ENCODE measurements around the gene RFLNA. TPM values are rescaled to one million over a fixed set of nuclear protein-coding genes. Genes with fewer than 3 reads are reported as not detected.

The RFLNA gene
- total RNA-seq, 1 experiment from 2014 or later, result 1.1 TPM

DNA sequence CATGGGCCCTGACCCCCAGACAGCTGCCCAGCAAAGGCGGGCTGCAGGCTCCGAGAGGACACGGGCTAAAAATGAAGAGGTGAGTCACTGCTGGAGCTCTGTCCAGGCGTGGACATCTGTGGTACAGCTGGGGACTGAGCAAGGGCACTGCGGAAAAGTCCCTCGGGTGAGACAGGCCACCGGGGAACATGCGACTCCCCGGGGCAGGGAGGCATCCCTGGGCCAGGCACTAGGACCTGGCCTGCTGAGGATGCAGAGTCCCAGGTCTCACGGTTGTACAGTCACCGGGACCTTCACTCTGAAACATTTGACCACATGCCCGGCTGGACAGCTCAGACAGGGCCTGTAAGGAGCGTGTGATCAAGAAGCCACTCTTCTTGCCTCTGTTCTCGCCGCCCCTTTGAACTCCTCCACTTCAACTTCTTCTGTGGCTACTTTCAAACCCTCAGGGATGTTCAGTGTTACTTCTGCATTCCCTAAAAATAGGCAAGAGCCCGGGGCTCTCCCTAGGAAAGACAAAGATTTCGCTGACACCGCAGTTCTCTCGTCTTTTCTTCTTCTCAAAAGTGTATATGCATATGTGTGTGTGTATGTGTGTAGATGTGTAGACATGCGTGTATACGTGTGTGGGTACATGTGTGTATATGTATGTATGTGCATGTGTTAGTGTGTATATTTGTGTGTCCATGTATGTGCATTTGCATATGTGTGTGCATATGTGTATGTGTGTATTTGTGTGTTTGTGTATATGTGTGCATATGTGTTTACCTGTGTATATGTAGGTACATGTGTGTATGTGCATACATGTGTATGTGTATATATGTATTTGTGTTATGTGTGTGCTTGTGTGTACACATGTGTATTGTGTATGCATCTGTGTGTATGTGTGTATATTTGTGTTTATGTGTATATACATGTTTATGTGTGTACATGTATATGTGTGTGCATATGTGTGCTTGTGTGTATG lies 5.0 kb upstream of the RFLNA start:
- Histone ChIP-seq H3K36me3 (ENCODE audit: insufficient read depth, low read length, poor library complexity, severe bottlenecking) (no peaks in the 10 kb centered on the region), H3K4me1 (ENCODE audit: insufficient read depth, low read length, poor library complexity, severe bottlenecking) (no peaks in the 10 kb centered on the region), H3K27ac (ENCODE audit: low read depth, low read length, poor library complexity, severe bottlenecking) (no peak overlapping the region), H3K27me3 (replicated peaks; ENCODE audit: insufficient read depth, low read depth, low read length, poor library complexity) (peaks cover 6% of the 10 kb centered on the region), H3K4me3 (ENCODE audit: low read depth, low read length, poor library complexity, severe bottlenecking) (no peak overlapping the region), H3K9me3 (ENCODE audit: low read depth, low read length, poor library complexity, severe bottlenecking) (no peaks in the 10 kb centered on the region)
- ChIA-PET CTCF (no interaction called here), POLR2A (ENCODE audit: low non-redundant PET) (no interaction called here)
- BruUV-seq (replicated peaks), result no TSS peak
- TF ChIP-seq EZH2 (IDR thresholded peaks at IDR 0.05; ENCODE audit: borderline replicate concordance, low read depth, low read length, poor library complexity, severe bottlenecking), result no peak
- TF ChIP-seq, protein P1, sequence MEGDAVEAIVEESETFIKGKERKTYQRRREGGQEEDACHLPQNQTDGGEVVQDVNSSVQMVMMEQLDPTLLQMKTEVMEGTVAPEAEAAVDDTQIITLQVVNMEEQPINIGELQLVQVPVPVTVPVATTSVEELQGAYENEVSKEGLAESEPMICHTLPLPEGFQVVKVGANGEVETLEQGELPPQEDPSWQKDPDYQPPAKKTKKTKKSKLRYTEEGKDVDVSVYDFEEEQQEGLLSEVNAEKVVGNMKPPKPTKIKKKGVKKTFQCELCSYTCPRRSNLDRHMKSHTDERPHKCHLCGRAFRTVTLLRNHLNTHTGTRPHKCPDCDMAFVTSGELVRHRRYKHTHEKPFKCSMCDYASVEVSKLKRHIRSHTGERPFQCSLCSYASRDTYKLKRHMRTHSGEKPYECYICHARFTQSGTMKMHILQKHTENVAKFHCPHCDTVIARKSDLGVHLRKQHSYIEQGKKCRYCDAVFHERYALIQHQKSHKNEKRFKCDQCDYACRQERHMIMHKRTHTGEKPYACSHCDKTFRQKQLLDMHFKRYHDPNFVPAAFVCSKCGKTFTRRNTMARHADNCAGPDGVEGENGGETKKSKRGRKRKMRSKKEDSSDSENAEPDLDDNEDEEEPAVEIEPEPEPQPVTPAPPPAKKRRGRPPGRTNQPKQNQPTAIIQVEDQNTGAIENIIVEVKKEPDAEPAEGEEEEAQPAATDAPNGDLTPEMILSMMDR (conservative IDR thresholded peaks at IDR 0.05; ENCODE audit: low read depth, low read length), result no peak
- no peak for DNase-seq (ENCODE audit: low spot score)
- intact Hi-C loops (cut with micrococcal nuclease; ENCODE audit: unreplicated experiment), result no loop called here

DNA sequence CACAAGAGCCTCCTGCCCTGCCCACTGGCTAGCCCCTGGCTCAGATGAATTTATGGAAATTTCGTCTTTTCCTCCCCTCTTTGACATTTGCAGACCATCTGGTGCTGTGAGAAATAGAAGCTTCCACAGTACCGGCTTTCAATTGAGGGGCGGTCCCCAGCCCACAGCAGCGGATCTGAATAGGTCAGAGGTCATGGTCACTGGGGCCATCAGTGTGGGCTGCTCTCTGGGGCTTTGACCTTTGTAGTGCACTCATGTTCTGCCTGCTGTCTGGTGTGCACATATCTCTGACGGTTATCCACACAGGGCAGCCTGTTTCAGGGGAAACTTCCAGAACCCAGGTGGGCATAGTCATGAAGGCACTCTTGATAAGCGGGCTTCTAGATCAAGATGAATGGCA lies 2.5 kb upstream of the RFLNA start:
- Histone ChIP-seq H3K27me3 (replicated peaks; ENCODE audit: insufficient read depth, low read depth, low read length, poor library complexity) (peaks cover 28% of the 10 kb centered on the region), H3K36me3 (ENCODE audit: insufficient read depth, low read length, poor library complexity, severe bottlenecking) (no peaks in the 10 kb centered on the region), H3K4me1 (ENCODE audit: insufficient read depth, low read length, poor library complexity, severe bottlenecking) (no peaks in the 10 kb centered on the region), H3K9me3 (ENCODE audit: low read depth, low read length, poor library complexity, severe bottlenecking) (no peaks in the 10 kb centered on the region), H3K4me3 (ENCODE audit: low read depth, low read length, poor library complexity, severe bottlenecking) (no peak overlapping the region), H3K27ac (ENCODE audit: low read depth, low read length, poor library complexity, severe bottlenecking) (no peak overlapping the region)
- CTCF ChIA-PET, result no interaction called here
- no TSS peak for BruUV-seq (replicated peaks)
- TF ChIP-seq, protein P1 (conservative IDR thresholded peaks at IDR 0.05; ENCODE audit: low read depth, low read length), result no peak
- no peak for TF ChIP-seq EZH2 (IDR thresholded peaks at IDR 0.05; ENCODE audit: borderline replicate concordance, low read depth, low read length, poor library complexity, severe bottlenecking)
- intact Hi-C loops (cut with micrococcal nuclease; ENCODE audit: unreplicated experiment), result no loop called here
- POLR2A ChIA-PET (ENCODE audit: low non-redundant PET), result no interaction called here
- no peak for DNase-seq (ENCODE audit: low spot score)

DNA sequence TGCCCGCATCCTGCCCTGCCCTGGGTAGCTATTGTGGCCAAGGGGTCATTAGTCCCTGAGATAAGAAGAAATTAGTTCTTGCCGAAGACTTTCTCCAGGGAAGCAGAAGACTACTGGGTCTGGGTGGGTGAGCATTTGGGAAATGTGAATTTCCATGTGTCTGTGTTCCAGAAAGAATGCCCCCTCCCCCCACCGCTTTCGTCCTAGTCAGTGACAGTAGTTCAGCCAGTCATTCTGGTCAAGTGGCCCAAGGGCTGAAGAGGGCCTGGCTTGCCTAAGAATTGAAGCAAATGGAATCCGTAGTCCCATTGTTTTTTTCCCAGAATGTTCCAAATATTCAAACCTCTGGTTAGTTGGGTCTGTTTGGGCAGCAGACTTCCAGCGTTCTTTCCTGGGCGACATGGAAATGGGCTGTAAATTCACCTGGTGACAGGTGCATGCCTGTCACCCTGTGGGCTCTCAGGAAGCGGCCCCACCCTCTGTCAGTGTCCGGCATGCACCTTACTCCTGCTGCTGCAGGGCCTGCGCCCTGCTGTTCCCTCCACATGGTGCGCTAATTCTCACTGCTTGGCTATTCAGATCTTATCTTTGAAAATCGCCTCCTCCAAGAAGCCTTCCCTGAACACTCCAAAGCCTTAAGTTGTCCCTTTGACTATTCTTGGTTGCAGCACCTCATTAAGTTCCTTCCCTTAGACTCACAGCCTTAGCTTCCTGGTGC lies 1.4 kb upstream of the RFLNA start:
- POLR2A ChIA-PET (ENCODE audit: low non-redundant PET), result no interaction called here
- no TSS peak for BruUV-seq (replicated peaks)

More for the DNA sequence above, 1.4 kb upstream of the RFLNA start:
- H3K4me3 ChIP-seq (ENCODE audit: low read depth, low read length, poor library complexity, severe bottlenecking), result no peak overlapping the region
- CTCF ChIA-PET, result no interaction called here
- TF ChIP-seq, protein P1 (conservative IDR thresholded peaks at IDR 0.05; ENCODE audit: low read depth, low read length), result no peak
- TF ChIP-seq EZH2 (IDR thresholded peaks at IDR 0.05; ENCODE audit: borderline replicate concordance, low read depth, low read length, poor library complexity, severe bottlenecking), result no peak
- H3K27ac ChIP-seq (ENCODE audit: low read depth, low read length, poor library complexity, severe bottlenecking), result no peak overlapping the region
- intact Hi-C loops (cut with micrococcal nuclease; ENCODE audit: unreplicated experiment), result no loop called here
- H3K36me3 ChIP-seq (ENCODE audit: insufficient read depth, low read length, poor library complexity, severe bottlenecking), result no peaks in the 10 kb centered on the region
- H3K4me1 ChIP-seq (ENCODE audit: insufficient read depth, low read length, poor library complexity, severe bottlenecking), result no peaks in the 10 kb centered on the region
- H3K27me3 ChIP-seq (replicated peaks; ENCODE audit: insufficient read depth, low read depth, low read length, poor library complexity), result peaks cover 29% of the 10 kb centered on the region
- no peak for DNase-seq (ENCODE audit: low spot score)
- H3K9me3 ChIP-seq (ENCODE audit: low read depth, low read length, poor library complexity, severe bottlenecking), result no peaks in the 10 kb centered on the region

Data from A673 (cell line).